MM.1S (cell line): ENCODE data around the gene TMEFF2.

Source experiments
- DNase-seq: peaks from one replicate; pipeline ENCODE4 v3.0.0-alpha.2; 2015
- H2AFZ ChIP-seq: fragments of 300-600 bp; sonication (generic); 2 replicates; pipeline ENCODE4 v1.6.0; 2016; ENCODE audit warnings: antibody characterized with exemption, low read length
- H3F3A ChIP-seq: fragments of 300-600 bp; sonication (generic); 2 replicates; pipeline ENCODE4 v1.6.1; 2016; ENCODE audit warnings: mild to moderate bottlenecking, antibody characterized with exemption, low read length, moderate library complexity, mixed read lengths; ENCODE audit not compliant: insufficient read depth
- H3K27ac ChIP-seq: fragments of 300-600 bp; sonication (generic); 2 replicates; pipeline ENCODE4 v1.5.1; 2016; ENCODE audit warnings: mild to moderate bottlenecking, low read length
- H3K27me3 ChIP-seq: fragments of 300-600 bp; sonication (generic); replicated peaks from 2 replicates; pipeline ENCODE4 v1.6.0; 2016; ENCODE audit warnings: low read length; ENCODE audit not compliant: insufficient read depth
- H3K36me3 ChIP-seq: fragments of 300-600 bp; sonication (generic); replicated peaks from 2 replicates; pipeline ENCODE4 v1.6.1; 2016; ENCODE audit warnings: mild to moderate bottlenecking, low read length, mixed read lengths; ENCODE audit not compliant: insufficient read depth
- H3K4me1 ChIP-seq: fragments of 300-600 bp; sonication (generic); 2 replicates; pipeline ENCODE4 v1.6.1; 2016; ENCODE audit warnings: low read length, mixed read lengths
- H3K4me2 ChIP-seq: fragments of 300-600 bp; sonication (generic); 2 replicates; pipeline ENCODE4 v1.6.0; 2016; ENCODE audit warnings: low read depth, low read length
- H3K4me3 ChIP-seq: fragments of 300-600 bp; sonication (generic); 2 replicates; pipeline ENCODE4 v1.5.1; 2016; ENCODE audit warnings: low read length, mixed read lengths
- H3K79me2 ChIP-seq: fragments of 300-600 bp; sonication (generic); 2 replicates; pipeline ENCODE4 v1.6.1; 2016; ENCODE audit warnings: mixed run types, low read length, mixed read lengths
- H3K9ac ChIP-seq: fragments of 300-600 bp; sonication (generic); 2 replicates; pipeline ENCODE4 v1.6.1; 2016; ENCODE audit warnings: low read length, mixed read lengths
- H3K9me2 ChIP-seq: fragments of 300-600 bp; sonication (generic); replicated peaks from 2 replicates; pipeline ENCODE4 v1.6.1; 2016; ENCODE audit warnings: mild to moderate bottlenecking, low read length, mixed read lengths; ENCODE audit not compliant: insufficient read depth
- H3K9me3 ChIP-seq: fragments of 300-600 bp; sonication (generic); replicated peaks from 2 replicates; pipeline ENCODE4 v1.6.1; 2016; ENCODE audit warnings: mild to moderate bottlenecking, low read length, mixed read lengths; ENCODE audit not compliant: insufficient read depth
- H4K20me1 ChIP-seq: fragments of 300-600 bp; sonication (generic); 2 replicates; pipeline ENCODE4 v1.6.1; 2016; ENCODE audit warnings: mild to moderate bottlenecking, low read length, moderate library complexity, mixed read lengths; ENCODE audit not compliant: insufficient read depth
- CTCF ChIP-seq: fragments of 300-600 bp; sonication (generic); IDR thresholded peaks from 2 replicates; pipeline ENCODE4 v1.5.1; 2016; ENCODE audit warnings: antibody characterized with exemption, low read length, mixed read lengths
- EZH2 ChIP-seq: fragments of 300-600 bp; sonication (generic); optimal IDR thresholded peaks from 2 replicates; pipeline ENCODE3; 2017; ENCODE audit warnings: low read depth, mild to moderate bottlenecking, antibody characterized with exemption, low read length, mixed read lengths
- EZH2phosphoT487 ChIP-seq: fragments of 300-600 bp; sonication (generic); IDR thresholded peaks from 2 replicates; pipeline ENCODE4 v1.6.1; 2018; ENCODE audit warnings: antibody characterized with exemption, low read length

TMEFF2 gene

DNA sequence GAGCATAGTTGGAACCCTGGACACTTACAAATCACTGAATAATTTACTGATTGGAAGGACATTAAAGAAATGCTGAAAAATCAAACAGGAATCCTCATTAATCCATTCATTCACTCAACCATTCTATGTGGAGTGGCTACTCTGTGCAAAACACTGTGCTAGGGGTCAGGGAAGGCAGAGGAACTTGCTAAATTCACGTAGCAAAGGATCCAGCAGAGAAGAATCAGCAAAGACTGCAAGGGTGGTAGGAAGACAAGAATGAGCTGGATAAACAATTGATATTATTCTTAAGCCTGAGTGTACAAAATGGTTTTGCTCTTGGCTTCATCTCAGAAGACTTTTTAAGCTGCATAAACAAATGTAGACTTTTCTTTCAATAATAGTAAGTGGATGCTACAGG is 183.5 kb downstream of the TMEFF2 start:
- TF ChIP-seq EZH2 = no peak
- no peak for TF ChIP-seq CTCF
- no peak for TF ChIP-seq EZH2phosphoT487

GRCh38 chr2:192010073-192010472 is 184.7 kb downstream of the TMEFF2 start:
- no peaks in the 10 kb centered on the region for H3K9me2 ChIP-seq
- no peaks in the 10 kb centered on the region for H3K9me3 ChIP-seq
- no peaks in the 10 kb centered on the region for H3K79me2 ChIP-seq
- no peaks in the 10 kb centered on the region for H4K20me1 ChIP-seq
- H3K27ac ChIP-seq = no peak overlapping the region
- no peak overlapping the region for H3K4me3 ChIP-seq
- no peak overlapping the region for H3K9ac ChIP-seq
- no peak overlapping the region for H2AFZ ChIP-seq
- TF ChIP-seq EZH2 (no peak), CTCF (no peak), EZH2phosphoT487 (no peak)
- no peak overlapping the region for H3K4me2 ChIP-seq
- no peaks in the 10 kb centered on the region for H3K4me1 ChIP-seq
- DNase-seq = no peak
- no peaks in the 10 kb centered on the region for H3F3A ChIP-seq
- H3K36me3 ChIP-seq = no peaks in the 10 kb centered on the region
- H3K27me3 ChIP-seq = no peaks in the 10 kb centered on the region

More for the DNA sequence above, 183.5 kb downstream of the TMEFF2 start:
- no peaks in the 10 kb centered on the region for H3K9me2 ChIP-seq
- H3K9me3 ChIP-seq = no peaks in the 10 kb centered on the region
- H3K27ac ChIP-seq = no peak overlapping the region
- H2AFZ ChIP-seq = no peak overlapping the region
- H4K20me1 ChIP-seq = no peaks in the 10 kb centered on the region
- no peaks in the 10 kb centered on the region for H3K79me2 ChIP-seq
- H3K36me3 ChIP-seq = no peaks in the 10 kb centered on the region
- H3F3A ChIP-seq = no peaks in the 10 kb centered on the region
- H3K4me2 ChIP-seq = no peak overlapping the region
- H3K4me1 ChIP-seq = no peaks in the 10 kb centered on the region
- no peak for DNase-seq
- no peak overlapping the region for H3K9ac ChIP-seq
- H3K4me3 ChIP-seq = no peak overlapping the region
- H3K27me3 ChIP-seq = no peaks in the 10 kb centered on the region

- H3K9me3 ChIP-seq = no peaks in the 10 kb centered on the region
- no peak overlapping the region for H3K4me3 ChIP-seq
- H4K20me1 ChIP-seq = no peaks in the 10 kb centered on the region
- H3F3A ChIP-seq = no peaks in the 10 kb centered on the region
- no peak overlapping the region for H3K4me2 ChIP-seq
- no peaks in the 10 kb centered on the region for H3K4me1 ChIP-seq
- no peak overlapping the region for H3K27ac ChIP-seq
- H3K9me2 ChIP-seq = no peaks in the 10 kb centered on the region
- H3K27me3 ChIP-seq = no peaks in the 10 kb centered on the region
- no peak for DNase-seq
- no peaks in the 10 kb centered on the region for H3K36me3 ChIP-seq
- TF ChIP-seq EZH2 = no peak
- no peak for TF ChIP-seq EZH2phosphoT487
- no peak for TF ChIP-seq CTCF
- no peaks in the 10 kb centered on the region for H3K79me2 ChIP-seq
- H3K9ac ChIP-seq = no peak overlapping the region
- no peak overlapping the region for H2AFZ ChIP-seq
Observed at GRCh38 chr2:192007581-192008228, 187.0 kb downstream of the TMEFF2 start.
